ENCODE data around the gene ARL2BP.
"Not testable (repeated sequence)": the region's sequence is repeated elsewhere in the genome, so short reads cannot be mapped to it uniquely, and the experiment has no call there.

The ARL2BP gene

GRCh38 chr16:57263541-57264351 is 18.7 kb downstream of the ARL2BP start:
- DNase-seq (ENCODE audit: low read depth) = no peak

- no peak for DNase-seq (ENCODE audit: low read depth)
Measured at GRCh38 chr16:57264381-57264780, 19.3 kb downstream of the ARL2BP start.

GRCh38 chr16:57264950-57265371 is 19.9 kb downstream of the ARL2BP start:
- DNase-seq (ENCODE audit: low read depth) = no peak

- DNase-seq (ENCODE audit: low read depth) = no peak
Measured at GRCh38 chr16:57265850-57266530, 20.9 kb downstream of the ARL2BP start.

GRCh38 chr16:57266531-57267260 is 21.6 kb downstream of the ARL2BP start:
- no peak for DNase-seq (ENCODE audit: low read depth)

GRCh38 chr16:57267343-57267742 is 22.3 kb downstream of the ARL2BP start:
- not testable (repeated sequence) for DNase-seq (ENCODE audit: low read depth)

- DNase-seq (ENCODE audit: low read depth) = no peak
Measured at GRCh38 chr16:57268804-57269800, 24.0 kb downstream of the ARL2BP start.

- no peak for DNase-seq (ENCODE audit: low read depth)
Measured at GRCh38 chr16:57270221-57271062, 25.4 kb downstream of the ARL2BP start.

- DNase-seq (ENCODE audit: low read depth) = no peak
Measured at GRCh38 chr16:57271063-57271345, 25.9 kb downstream of the ARL2BP start.

- no peak for DNase-seq (ENCODE audit: low read depth)
Measured at GRCh38 chr16:57271867-57272495, 26.9 kb downstream of the ARL2BP start.

GRCh38 chr16:57273359-57273758 is 28.3 kb downstream of the ARL2BP start:
- no peak for DNase-seq (ENCODE audit: low read depth)

GRCh38 chr16:57273826-57274225 is 28.8 kb downstream of the ARL2BP start:
- no peak for DNase-seq (ENCODE audit: low read depth)

GRCh38 chr16:57275946-57276345 is 30.9 kb downstream of the ARL2BP start:
- DNase-seq (ENCODE audit: low read depth) = not testable (repeated sequence)

GRCh38 chr16:57276596-57276995 is 31.5 kb downstream of the ARL2BP start:
- no peak for DNase-seq (ENCODE audit: low read depth)

- no peak for DNase-seq (ENCODE audit: low read depth)
Measured at GRCh38 chr16:57277586-57277985, 32.5 kb downstream of the ARL2BP start.

GRCh38 chr16:57278494-57278893 is 33.4 kb downstream of the ARL2BP start:
- DNase-seq (ENCODE audit: low read depth) = no peak

- DNase-seq (ENCODE audit: low read depth) = no peak
Measured at GRCh38 chr16:57279780-57280638, 35.0 kb downstream of the ARL2BP start.

GRCh38 chr16:57281791-57282190 is 36.7 kb downstream of the ARL2BP start:
- no peak for DNase-seq (ENCODE audit: low read depth)

GRCh38 chr16:57282510-57283213 is 37.6 kb downstream of the ARL2BP start:
- no peak for DNase-seq (ENCODE audit: low read depth)

Measured in stimulated activated CD8-positive, alpha-beta memory T cell treated with anti-CD3 and anti-CD28 coated beads, Interleukin-15, amount 100 ng/mL, for 1 hour (primary cell).